ENCODE results near the gene GPC4. TPM values are rescaled to one million over a fixed set of nuclear protein-coding genes. Genes with fewer than 3 reads are reported as not detected.
"Not testable (repeated sequence)": the region's sequence is repeated elsewhere in the genome, so short reads cannot be mapped to it uniquely, and the experiment has no call there.

The GPC4 gene
- total RNA-seq, 1 donor from 2014 or later = 1.2 TPM

DNA sequence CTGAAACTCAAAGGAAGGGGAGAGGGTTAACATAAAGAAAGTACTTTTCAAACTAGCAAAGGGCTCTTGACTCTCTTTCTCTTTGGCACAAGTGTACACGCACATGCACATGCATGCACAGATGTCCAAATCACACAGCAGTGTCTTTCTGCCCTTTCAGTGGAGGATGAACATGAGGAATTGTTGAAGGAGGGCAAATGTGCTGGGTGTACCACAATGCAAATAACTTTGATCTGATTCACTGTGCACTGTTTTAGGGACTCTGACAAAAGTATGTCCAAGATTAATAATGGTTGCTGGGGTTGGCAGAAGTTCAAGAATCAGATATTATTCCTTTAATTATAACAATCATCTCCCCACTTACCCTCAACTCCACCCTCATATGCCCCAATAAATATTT lies 93.8 kb downstream of the GPC4 start:
- no peak for FAIRE-seq

DNA sequence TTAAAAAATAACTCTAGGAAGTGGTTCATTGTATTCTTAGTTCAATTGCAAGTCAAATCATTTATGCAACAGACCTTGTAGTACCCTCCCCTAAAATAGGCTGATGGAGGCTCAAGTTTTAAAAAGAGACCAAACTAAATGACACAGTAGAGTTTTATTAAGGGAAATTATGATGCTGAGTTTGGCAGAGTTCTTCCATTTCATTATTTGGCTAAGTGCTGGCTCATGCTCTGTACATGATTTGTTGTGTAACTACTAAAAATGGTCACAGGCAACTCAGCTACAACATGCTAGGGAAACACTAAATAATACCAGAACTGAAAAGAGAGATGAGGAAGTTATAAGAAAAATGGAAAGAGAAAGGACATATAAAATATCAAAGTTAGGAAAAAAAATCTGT lies 101.0 kb downstream of the GPC4 start:
- FAIRE-seq (no peak), DNase-seq (ENCODE audit: low spot score in 2 of 2) (no peak)

More for the DNA sequence above, 93.8 kb downstream of the GPC4 start:
- DNase-seq (ENCODE audit: low spot score in 2 of 2) = no peak

DNA sequence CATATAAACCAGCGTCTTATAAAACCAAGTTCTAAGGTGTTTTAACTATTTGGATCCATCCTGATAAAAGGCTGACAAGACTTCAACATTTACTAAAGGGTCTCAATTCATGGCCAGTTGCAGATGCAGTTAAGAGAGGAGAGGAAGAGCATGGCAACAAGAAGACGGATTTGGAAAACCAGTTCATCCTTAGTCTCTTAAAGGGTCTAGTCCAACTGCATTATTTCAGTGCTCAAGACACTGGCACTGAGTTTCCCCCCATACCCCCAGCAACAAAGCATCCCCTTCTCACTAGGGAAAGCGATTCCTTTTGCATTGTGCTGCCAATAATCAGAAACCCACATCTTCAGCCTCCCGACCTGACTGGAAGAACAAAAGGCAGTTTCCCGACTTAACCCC lies 106.8 kb downstream of the GPC4 start:
- DNase-seq (ENCODE audit: low spot score in 2 of 2) (no peak), FAIRE-seq (no peak)

DNA sequence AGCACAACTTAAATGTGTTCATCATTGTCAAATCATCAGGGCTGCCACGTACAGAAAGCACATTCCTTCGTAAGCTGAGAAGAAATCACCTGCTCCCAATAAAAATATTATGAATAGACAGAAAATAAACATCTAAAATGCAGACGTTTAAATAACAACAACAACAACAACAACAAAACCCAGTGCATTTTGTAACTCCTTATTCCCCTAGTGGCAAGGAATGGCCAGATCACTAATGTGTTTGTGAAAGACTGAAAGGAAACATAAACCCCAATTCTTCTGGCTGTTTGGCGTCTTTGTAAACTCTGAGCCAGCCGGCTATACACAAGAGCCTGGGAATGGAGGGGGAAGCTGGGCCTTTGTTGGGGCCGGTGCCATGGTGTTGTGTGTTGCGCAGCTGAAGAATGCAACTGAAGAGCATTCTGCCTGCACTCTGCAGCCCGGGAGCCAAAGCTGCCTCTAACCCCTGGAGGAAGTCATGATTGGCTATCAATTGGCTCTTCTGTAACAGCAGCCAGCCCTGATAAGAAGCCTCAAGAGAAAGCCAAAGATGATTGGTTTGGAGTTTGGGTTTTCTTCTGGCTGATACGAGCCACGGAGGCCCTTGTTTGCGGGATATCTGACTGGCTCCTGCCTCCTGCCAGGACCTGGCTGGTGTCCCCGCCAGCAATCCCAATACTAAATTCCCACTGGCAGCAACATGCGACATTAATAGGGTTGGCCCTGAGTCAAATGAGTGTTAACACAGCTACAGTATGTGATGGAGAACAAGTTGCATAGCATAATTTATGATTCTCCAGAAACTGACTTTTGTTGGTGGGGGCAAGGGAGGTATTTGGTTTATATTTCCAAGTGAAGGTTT lies 107.4 kb downstream of the GPC4 start:
- DNase-seq (ENCODE audit: low spot score in 2 of 2) (no peak), FAIRE-seq (no peak)

DNA sequence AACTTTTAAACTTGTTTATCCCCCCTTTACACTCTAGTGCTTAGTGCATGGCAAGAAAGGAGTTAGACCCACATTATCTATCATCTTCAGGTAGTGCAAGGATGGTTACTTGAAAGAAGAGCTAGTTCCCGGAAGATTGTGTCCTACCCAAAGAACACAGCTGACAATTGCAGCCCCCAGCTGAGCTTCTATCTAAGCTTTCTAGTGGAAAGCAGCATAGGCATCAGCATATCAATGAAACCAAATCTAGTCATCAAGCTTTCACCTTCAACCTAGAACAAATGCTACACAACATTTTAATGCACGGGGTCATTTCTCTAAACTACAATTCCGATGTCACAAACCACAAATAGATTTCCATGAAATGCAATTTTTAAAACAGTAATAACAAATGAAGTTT lies 108.2 kb downstream of the GPC4 start:
- FAIRE-seq (no peak), DNase-seq (ENCODE audit: low spot score in 2 of 2) (no peak)

DNA sequence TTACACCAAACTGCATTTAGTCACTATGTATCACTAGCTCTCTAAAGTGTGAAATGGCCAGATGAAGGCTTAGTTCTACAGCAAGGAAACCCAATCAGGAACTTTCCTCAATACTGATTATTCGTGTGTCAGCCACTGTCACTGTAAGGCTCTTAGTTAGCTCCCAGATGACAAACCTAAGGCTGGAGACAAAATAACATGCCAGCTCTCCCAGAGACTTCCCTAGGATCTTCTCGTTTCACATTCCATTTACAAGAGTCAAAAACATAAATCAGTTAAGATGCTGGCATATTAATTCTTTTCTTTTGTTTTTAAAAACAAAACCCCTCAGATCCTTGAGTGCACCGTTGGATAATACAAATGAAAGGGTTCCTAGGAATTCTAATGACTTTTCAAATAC lies 109.0 kb downstream of the GPC4 start:
- FAIRE-seq (no peak), DNase-seq (ENCODE audit: low spot score in 2 of 2) (no peak)

DNA sequence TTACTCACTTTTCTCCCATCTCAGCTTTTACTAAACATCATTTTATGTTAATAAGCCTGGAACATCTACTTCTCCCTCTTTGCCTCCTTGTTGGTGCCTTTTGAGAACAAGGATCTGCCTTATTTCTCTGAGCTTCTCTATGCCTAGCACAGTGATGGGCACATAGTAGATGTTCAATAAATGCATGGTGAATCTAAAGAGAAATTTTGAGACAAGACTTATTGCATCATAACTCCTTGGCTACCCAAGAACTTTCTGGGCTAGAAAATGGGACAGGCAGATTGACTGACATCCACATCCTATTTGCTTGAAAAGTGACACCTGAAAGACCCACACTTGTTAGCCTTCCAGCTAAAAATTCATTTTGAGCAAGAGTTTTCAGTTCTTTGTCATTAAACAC lies 109.9 kb downstream of the GPC4 start:
- no peak for FAIRE-seq

DNA sequence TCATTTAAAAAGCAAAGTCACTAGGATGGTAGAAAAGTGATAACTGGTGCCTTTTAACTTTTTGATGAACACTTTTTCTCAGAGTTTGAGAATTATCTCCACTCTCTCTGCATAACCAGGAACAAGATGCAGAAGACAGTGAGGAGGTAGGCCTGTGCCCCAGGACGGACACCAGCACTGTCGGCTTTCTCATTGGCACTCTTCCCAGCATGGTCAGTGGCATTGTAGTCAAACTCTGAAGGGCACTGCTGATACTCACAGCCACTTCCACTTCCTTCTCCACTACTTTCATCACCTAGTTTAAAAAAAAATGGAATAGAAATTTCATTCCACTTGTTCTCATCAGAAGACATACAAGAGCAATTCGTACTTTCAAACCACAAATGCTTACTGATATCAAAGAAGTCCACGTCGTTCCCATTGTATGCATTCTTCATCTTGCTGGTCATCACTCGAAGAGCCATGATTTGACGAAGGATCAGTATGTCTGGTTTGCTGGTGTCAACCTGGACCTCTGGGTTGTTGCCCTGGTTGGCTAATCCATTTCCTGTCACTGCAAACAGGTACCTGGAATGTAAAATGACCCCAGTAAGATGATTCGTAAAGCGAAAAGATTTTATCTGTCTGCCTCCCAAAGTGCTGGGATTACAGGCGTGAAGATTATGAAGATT lies 112.4 kb downstream of the GPC4 start:
- FAIRE-seq (no peak), DNase-seq (ENCODE audit: low spot score in 2 of 2) (no peak)

More for the DNA sequence above, 109.9 kb downstream of the GPC4 start:
- DNase-seq (ENCODE audit: low spot score in 2 of 2) = no peak

DNA sequence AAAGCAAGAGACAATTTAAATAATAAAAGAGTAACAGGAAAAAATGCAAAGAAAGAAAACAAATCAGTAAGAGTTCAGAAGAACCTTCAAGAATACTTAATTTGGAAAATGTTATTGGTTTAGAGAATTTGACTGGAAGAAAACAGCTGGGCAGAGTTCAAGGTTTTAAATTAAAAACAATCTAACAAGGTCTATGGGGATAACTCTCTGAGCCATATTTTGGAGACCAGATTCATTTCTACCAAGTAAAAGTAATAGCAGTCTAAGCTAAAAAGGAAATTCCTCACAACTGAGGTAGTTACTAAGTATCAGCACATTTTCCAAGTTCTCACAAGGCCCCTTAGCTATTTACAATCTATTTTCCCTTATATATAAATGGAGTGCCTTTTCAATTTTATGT lies 114.7 kb downstream of the GPC4 start:
- no peak for FAIRE-seq

DNA sequence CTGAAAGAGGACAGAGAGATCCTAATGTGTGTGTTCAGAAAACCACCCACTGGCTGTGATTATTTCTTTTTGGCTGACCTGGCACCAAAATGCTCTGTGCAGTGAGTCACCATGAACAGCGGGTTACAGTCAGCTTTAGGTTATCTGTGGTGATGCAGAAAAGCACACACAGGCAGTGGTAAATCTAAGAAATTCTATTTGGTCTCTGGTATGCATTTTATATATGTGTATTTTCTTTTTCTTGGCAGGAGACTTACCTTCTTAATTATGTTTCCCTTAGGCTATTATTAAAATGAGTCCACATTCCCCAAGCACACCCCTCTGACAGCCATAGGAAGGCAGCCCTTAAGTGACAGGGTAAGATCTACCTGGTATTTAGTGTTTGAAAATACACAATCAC lies 118.0 kb downstream of the GPC4 start:
- no peak for DNase-seq (ENCODE audit: low spot score in 2 of 2)

More for the DNA sequence above, 114.7 kb downstream of the GPC4 start:
- no peak for DNase-seq (ENCODE audit: low spot score in 2 of 2)

DNA sequence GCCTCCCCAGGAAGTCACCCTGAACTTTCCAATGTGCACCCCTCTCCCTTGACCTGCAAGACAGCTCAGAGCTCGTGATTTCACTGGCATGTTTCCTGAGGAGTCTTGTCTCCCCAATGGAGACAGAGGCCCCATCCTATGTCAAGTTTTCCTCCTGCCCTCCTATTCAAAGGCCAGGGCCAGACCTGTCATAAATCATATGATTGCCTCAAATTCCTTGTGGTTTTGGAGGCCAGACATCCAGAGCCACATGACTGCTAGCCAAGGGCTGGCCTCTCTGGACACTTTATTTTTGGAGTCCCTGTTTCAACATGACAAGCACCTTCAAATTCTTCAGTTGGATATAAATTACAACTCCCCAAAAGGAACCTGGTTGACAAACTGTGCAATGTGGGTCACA lies 121.2 kb downstream of the GPC4 start:
- FAIRE-seq = no peak
- no peak for DNase-seq (ENCODE audit: low spot score in 2 of 2)

More for the DNA sequence above, 118.0 kb downstream of the GPC4 start:
- FAIRE-seq = no peak

DNA sequence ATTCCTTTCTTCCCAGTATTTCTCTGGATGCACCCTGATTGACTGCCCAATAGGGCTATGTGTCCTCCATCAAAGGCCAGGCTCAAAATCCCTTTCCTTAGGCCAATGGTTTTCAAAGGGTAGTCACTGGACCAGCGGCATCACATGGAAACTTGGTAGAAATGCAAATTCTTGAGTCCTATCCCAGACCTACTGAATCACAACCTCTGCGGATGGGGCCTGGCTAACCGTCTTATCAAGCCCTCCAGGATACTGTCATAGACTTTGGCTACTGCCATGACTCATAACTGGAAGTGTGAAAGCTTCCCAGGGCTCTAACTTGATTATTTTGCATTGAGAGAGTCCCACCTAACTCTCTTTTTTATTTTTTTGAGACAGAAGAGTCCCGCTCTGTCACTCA lies 125.2 kb downstream of the GPC4 start:
- no peak for FAIRE-seq
- DNase-seq (ENCODE audit: low spot score in 2 of 2) = no peak

DNA sequence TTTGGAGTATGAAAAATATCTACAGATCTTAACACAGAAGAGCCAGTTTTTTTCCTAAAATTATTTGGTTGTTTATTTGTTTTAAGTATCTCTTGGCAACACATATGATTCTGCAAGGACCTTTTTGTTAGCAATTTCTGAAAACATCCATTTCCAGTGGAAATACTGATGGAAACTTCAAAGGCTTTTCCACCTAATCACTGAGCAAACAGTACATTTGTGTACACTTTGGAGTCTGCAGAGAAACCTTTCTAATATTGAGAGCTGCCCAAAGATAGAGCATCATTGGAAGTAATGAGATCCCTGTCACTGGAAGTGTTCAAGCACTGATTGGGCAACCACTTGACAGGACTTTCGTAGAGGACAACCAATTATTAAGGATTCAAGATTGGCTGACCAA lies 127.4 kb downstream of the GPC4 start:
- no peak for FAIRE-seq

DNA sequence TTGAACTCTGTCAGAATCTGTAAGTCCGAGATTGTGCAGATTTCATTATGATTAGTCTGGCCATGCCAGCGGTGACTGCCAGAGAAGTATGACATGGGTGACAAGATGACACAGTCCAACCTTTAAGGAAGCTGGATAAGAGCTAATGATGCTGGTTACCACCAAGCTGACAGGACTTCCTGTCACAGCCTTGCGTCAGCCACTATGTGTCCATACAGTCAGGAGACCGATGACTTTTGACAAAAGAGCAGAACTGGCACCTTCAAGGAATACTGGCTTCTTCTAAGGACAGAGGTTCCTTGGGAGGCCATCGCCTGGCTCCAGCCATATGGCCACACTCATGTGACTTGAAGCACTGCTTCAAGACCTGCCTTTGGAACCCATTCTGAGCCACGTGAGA lies 129.9 kb downstream of the GPC4 start:
- FAIRE-seq (no peak), DNase-seq (ENCODE audit: low spot score in 2 of 2) (no peak)

More for the DNA sequence above, 127.4 kb downstream of the GPC4 start:
- DNase-seq (ENCODE audit: low spot score in 2 of 2) = no peak

DNA sequence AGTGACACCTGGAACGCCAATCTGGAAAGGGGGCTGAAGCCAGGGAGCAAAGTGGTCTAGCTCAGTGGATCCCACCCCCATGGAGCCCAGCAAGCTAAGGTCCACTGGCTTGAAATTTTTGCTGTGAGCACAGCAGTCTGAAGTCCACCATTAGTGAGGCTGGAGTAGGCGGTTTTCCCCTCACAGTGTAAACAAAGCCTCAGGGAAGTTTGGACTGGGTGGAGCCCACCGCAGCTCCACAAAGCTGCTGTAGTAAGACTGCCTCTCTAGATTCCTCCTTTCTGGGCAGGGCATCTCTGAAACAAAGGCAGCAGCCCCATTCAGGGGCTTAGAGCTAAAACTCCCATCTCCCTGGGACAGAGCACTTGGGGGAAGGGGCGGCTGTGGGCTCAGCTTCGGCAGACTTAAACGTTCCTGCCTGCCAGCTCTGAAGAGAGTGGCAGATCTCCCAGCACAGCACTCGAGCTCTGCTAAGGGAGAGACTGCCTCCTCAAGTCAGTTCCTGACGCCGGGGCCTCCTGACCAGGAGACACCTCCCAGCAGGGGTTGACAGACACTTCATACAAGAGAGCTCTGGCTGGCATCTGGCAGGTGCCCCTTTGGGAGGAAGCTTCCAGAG lies 136.1 kb downstream of the GPC4 start:
- not testable (repeated sequence) for FAIRE-seq

DNA sequence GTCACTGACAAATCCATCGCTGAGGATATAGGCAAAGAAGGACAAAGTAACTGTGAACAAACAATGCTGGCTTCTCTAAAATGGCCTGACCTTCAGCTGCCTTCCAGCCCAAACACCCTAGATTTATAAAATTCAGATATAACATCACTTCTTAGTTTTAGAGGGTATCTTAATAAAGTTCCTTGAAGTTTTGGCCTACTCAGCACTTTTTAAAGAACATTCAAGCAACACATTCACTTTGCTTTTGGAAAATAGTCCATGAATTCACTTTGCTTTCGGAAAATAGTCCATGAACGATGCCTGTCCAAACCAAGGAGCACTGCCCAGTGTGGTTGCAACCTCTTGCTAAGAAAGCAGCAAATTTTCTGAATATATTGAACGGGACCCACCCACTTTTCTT lies 142.1 kb downstream of the GPC4 start:
- DNase-seq (ENCODE audit: low spot score in 2 of 2) = no peak
- FAIRE-seq = no peak

More for the DNA sequence above, 136.1 kb downstream of the GPC4 start:
- DNase-seq (ENCODE audit: low spot score in 2 of 2) = not testable (repeated sequence)

DNA sequence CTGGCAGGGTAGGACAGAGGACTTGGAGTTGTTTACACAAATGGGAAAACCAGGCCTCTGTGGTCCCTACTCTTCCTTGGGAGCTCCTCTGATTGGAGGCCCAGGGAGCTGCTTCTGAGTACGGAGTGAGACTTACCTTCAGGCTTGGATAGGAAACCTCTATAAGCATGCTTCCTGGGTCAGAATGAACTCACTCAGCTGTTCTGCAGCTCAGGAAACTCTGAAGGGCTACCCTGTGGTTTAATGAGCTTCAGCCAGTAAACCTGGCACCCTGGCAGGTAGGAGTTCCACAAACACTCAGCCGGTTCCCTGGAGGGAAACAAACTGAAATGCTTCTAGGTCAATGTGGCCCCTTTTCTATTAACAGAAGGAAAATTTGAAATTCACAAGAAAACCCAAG lies 146.1 kb downstream of the GPC4 start:
- DNase-seq (ENCODE audit: low spot score in 2 of 2) (no peak), FAIRE-seq (no peak)

DNA sequence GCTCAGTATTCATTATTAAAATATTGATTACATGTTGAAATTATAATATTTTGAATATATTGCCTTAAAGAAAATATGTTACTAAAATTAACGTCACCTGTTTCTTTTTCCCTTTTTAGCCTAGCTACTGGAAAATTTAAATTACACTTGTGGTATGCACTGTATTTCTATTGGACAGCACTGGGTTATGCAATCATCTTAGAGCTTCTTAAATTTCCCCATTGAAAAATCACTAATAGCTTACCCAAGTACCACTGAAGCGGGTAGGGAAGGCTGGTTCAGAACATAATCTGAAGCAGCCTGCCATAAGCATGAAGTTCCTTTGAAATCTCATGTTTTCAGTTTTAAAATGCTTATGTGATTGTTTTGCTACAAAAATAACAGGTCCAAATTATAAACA lies 147.7 kb downstream of the GPC4 start:
- FAIRE-seq (no peak), DNase-seq (ENCODE audit: low spot score in 2 of 2) (no peak)

DNA sequence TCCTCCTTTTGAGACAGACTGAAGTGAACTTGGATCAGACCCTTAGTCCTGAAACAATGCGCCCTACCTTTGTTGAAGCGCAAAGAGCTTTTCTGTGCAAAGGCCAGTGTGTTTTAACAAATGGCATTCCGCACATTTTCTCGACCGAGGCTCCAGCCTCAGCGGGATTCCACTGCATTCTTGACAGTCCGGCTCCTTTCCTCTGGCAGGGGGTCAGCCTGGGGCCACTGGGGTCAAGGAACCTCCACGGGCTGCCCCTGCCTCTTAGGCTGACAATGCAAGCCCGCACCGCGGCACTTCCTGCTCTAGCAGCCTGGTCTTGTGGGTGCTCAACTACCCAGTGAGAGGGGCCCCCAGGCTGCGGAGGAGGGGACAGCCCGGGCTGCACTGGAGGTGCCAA lies 150.0 kb downstream of the GPC4 start:
- DNase-seq (ENCODE audit: low spot score in 2 of 2) (no peak), FAIRE-seq (no peak)

DNA sequence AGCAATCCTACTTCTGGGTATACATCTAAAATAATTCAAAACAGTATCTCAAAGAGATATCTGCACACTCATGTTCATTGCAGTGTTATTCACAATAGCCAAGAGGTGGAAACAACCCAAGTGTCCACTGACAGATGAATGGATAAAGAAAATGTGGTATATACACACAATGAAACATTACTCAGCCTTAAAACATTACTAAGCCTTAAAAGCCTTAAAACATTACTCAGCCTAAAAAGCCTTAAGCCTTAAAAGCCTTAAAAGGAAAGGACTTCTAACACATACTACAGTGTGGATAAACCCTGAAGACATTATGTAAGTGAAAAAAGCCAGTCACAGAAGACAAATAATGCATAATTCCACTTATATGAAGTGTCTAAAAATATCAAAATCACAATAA lies 156.8 kb downstream of the GPC4 start:
- DNase-seq (ENCODE audit: low spot score in 2 of 2) (no peak), FAIRE-seq (no peak)

DNA sequence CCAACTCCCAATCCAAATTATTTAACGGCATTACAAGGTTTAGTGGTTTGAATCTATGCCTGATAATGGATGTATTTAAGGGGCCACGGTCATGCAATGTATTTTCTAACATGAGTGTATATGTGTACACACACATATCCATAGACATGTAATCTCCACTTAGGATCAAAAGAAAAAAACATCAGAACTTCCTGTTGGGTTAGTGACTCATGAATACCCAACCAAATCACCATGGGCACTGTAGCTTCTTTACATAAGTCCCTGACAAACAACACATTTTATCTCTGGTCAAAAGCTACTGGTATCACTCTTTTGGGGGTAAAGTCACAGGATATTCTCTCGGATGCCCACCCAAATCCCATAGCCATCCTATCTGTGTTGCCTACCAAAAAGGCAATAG lies 160.6 kb downstream of the GPC4 start:
- DNase-seq (ENCODE audit: low spot score in 2 of 2) (no peak), FAIRE-seq (no peak)

Data from frontal cortex (tissue), 4 donors.